Inflammatory macrophage treated with lipopolysaccharide for 4 hours (primary cell): ENCODE data around the gene DNAJB7.
A peak's percentile ranks its signal among the peaks of the same experiment; 100 is the strongest.
"Not testable (repeated sequence)": the region's sequence is repeated elsewhere in the genome, so short reads cannot be mapped to it uniquely, and the experiment has no call there.

Source experiments
- DNase-seq: peaks from one replicate; pipeline ENCODE4 v3.0.0-alpha.2; 2020

DNAJB7 gene

DNA sequence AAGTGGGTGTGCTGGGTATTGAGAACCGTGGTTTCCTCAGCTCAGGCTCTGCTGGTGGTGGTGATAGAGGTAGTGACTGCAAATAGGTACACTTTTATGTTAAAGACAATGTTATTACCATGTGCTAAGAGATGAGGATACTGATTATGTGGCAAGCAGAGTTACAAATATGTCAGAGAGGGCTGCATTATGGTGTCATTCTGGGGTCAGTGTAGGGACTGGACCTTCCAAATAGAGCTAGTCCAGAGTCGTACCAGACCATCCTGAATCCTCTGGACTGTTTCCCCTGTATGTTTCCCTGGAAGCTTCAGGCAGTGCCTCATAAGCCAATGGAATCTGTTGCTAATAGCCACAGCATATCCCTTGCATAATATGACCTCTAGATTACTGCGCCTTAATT, at the start of gene DNAJB7:
Gene DNAJB7 (minus strand): TSS at position 101 of the 400 bp plus-strand sequence. CDS start 119 bp downstream, outside the sequence.
- no peak for DNase-seq

DNA sequence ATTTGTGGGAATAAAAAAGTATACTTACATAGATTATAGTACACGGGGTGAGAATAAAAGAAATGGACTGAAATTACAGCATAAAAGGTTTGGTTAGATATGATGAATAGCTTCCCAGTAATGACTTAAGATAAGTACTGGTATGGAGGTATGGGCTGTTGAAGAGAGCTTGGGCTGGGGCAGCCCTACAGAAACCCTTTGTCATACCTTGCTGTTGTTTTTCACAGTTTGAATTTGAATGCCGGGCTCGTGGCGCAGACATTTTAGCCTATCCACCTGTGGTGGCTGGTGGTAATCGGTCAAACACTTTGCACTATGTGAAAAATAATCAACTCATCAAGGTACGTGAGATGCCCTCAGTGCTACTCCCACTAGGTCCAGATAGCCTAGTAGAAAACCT, 47.0 kb upstream of the DNAJB7 start:
- no peak for DNase-seq

DNA sequence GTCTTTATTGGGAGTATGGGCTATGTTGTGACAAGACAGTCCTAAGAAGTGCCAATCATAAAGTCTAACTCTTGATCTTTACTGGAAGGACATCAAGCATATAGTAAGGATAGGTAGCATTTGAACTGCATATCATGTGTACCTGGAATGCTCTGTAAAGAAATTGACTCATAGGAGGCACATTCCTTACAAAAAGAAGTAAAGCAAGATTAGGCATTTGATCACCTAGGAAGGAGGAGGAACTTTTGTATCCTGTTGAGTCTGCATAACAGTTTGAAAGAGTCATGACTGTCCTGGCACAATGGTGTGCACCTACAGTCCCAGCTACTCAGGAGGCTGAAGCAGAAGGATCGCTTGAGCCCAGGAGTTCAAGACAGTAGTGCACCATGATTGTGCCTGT, 42.2 kb upstream of the DNAJB7 start:
- DNase-seq: no peak

DNA sequence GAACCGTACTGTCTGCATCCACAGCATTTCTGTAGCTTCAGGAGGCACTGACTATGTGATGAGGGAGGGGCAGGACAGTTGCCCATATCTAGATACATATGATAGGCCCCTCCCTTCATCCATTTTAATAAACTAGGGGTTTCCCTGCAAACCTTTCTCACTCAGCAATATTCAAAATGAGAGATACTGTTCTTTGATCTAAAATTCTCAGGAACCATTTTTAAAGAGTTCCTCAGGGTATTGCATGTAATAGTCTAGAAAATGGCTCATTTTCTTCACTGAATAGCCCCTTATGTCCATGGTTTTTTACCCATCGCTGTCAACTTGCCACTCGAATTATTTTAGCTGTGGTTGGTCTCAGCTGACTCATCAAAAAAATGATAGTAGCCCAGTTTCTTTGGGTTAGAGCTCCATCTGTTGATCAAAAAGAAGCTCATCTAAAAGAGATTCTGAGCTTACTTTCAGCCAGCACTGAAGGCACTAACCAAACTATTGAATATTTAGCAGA, 37.0 kb upstream of the DNAJB7 start:
- DNase-seq: peak; percentile 62

DNA sequence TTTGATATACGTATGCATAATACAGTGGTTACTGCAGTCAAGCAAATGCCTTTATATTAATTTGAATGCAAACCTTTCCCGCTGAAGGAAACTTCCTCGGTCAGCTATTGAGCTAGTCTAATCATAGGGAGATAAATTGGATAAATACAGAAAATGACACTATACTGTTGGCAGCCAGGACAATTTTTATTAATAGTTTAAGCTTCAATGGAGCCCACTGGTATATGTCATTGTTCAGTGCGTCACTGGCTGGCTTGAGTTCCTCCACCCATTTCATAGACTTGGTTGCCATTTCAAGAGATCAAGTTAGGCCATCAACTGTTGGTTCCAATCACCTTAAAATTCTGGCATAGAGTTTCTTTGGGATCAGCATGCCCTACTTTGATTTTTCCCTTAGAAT, 32.5 kb upstream of the DNAJB7 start:
- DNase-seq: no peak

DNA sequence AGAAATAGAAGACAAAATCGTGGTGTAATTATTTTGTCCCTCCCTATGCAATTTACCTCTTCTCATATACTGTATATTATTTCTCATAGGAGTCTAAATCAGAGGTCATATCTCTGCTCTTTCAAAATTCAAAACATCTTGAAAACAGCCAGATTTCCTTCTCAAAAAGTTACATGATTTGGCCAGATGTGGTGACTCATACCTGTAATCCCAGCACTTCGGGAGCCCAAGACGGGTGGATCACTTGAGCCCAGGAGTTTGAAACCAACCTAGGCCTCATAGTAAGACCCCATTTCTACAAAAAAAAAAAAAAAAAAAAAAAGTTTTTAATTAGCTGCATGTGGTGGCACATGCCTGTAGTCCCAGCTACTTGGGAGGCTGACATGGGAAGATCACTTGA, 29.0 kb upstream of the DNAJB7 start:
- DNase-seq: no peak

DNA sequence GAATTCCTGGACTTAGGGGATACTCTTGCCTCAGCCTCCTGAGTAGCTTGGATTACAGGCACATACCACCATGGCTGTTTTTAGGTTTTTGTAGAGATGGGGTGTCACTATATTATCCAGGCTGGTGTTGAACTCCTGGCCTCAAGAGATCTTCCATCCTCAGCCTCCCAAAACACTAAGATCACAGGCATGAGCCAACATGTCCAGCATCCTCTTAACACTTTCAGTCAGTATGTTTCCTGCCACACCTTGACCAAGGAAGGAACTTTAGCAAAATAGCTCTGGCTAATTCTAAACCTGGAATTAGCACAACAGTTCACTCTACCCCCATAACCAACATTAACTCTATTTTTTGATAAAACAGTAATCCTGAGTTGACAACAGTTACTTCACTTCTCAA, 27.2 kb upstream of the DNAJB7 start:
- no peak for DNase-seq

DNA sequence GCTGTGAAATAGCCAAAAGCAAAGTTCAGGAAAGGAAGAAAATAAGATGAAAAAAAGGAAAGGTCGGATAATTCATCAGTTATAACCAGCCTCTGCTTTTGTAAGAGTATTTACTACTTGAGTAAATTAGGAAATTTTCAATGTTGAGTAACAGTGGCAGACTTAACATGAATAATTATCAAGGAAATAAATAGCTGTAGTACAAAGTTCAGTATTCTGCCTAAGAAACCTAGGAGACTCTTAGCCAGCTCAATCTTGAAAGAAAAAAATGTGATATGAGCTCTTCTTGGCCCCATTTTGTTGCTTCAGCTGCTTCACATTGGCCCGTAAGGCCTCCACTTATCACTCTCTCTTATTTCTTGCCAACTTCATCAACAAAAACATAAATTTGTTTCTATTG, 17.0 kb upstream of the DNAJB7 start:
- peak; percentile 59 for DNase-seq

DNA sequence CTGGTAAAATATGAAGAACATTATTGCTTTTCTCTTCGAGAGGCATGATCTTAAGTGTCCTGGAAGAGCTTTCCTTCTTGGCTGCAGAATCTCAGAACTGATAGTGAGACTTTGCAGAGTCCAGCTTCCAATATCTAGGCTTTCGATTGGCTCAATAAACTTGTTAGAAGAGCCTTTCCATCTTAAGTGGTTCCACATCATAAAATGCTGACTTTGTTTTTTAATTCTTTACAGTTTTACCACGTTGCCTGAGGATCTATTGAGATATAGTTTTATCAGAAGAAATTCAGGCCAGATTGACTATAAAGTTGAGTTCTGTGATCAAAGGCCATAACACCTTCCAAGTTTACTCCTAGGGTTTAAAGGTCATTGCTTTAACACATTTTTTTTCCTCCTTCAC, 15.6 kb upstream of the DNAJB7 start:
- no peak for DNase-seq

DNA sequence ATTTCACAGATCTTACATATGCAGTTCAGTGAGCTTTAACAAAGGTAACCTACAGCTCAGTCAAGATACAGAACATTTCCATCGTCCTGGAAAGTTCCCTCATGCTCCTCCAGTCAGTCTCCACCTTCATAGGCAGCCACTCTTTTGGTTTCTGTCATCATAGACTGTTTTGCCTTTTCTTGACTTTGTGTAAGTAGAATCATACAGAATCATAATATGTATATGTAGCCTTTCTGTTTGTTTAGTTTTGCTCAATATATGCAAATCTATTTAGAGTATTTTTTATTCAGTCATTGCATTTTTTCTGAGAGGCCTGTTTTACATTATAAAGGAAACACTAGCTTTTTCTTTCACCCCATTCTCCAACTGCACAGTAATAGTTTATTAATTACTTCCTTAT, 15.0 kb upstream of the DNAJB7 start:
- no peak for DNase-seq

DNA sequence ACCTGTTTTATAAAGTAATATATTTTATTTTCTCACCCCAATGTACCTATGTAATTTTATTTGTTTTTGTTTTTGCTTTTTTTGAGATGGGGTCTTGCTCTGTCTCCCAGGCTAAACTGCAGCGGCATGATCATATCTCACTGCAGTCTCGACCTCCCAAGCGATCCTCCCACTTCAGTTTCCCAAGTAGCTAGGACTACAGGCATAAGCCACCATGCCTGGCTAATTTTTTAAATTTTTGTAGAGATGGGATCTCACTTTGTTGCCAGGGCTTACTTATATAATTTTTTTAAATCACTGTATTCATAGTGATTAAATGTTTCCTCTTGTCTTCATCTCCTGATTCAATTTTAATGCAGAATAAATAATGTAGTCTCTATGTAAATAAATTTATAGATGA, 13.2 kb upstream of the DNAJB7 start:
- DNase-seq: no peak

DNA sequence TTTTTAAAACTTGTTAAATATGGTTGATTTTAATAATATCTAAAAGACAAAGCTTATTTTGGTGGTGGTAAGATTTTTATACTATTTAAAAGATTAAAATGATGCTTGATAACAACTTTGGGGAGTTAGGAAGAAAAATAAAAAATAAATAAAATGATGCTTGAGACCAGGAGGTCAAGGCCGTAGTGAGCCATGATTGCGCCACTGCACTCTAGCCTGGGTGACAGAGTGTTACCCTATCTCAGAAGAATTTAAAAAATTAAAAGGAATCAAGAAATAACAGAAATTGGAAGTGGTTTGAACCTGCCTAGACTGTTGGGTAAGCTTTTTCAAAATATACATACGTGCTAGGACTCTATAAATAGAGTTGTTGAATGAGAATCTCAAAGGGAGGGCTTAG, 12.1 kb upstream of the DNAJB7 start:
- no peak for DNase-seq

DNA sequence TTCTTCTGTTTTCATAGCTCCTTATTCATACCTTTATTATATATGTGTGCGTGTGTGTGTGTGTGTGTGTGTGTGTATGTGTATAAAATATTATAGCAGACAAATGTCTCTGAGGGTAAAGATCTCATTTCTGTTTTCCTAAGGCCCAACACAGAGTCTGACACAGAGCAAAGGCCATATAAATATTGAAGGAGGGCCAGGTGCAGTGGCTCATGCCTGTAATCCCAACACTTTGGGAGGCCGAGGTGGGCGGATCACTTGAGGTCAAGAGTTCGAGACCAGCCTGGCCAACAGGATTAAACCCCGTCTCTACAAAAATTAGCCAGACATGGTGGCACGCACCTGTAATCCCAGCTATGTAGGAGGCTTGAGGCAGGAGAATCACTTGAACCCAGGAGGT, 6.5 kb upstream of the DNAJB7 start:
- not testable (repeated sequence) for DNase-seq

DNA sequence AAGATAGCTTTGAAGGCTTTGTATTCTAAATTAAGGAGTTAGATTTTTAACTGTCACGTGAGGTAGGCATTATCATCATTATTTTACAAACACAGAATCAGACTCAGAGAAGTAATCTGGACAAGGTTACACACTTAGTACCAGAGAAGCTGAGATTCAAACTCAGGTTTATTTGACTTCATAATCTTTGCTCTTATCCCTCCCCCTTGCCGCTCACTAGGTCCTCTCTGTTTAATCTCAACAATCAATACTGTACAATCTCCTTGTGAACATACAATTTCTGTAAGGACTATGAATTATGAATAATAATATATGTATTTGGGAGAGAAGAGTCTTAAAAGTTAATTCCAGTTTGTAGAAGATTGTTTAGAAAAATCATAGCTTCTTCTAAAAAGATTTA, 5.2 kb upstream of the DNAJB7 start:
- DNase-seq: no peak

DNA sequence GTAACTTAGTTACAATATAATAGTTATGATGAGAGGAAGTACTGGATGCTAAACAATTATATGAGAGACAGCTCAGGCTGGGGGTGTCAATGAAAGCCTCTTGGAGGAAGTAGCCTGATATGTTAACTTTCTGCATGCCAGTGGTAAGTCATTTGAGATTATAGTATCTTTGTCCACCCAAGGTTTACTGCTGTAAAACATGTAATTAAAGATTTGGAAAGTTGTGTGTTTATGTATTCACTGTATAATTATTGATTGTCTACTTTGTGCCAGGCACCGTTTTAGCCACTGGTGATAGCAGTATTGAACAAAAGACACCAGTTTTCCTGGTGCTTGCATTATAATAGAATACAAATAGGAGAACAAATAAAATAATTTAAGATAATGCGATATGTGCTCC, 624 bp upstream of the DNAJB7 start:
- peak; percentile 11 for DNase-seq

DNA sequence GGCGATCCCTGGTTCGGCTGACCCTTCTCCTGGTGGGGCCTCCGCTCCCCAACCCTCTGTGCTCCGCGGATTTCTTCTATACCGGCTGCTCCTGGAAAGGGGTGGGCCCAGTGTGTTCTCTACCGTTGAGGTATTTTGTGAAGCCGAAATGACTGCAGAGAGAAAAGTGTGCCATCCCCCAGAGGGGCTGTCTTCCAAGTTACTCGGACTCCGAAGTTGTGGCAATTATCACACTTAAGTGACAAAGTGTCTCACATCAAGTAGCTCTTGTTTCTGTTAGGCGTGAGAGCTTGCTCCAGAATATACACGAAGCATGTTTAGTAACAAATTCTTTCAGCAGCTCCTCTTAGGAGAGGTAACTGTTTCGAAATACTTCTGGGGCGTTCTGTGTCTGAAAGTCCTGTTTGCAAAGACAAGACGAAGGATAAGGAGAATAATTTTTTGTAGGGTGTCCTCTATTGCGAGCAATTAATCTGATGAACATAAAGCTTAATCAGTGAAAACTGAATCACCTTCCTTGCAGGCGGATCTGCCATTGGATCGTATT, 4.5 kb downstream of the DNAJB7 start:
- DNase-seq: peak; percentile 12

DNA sequence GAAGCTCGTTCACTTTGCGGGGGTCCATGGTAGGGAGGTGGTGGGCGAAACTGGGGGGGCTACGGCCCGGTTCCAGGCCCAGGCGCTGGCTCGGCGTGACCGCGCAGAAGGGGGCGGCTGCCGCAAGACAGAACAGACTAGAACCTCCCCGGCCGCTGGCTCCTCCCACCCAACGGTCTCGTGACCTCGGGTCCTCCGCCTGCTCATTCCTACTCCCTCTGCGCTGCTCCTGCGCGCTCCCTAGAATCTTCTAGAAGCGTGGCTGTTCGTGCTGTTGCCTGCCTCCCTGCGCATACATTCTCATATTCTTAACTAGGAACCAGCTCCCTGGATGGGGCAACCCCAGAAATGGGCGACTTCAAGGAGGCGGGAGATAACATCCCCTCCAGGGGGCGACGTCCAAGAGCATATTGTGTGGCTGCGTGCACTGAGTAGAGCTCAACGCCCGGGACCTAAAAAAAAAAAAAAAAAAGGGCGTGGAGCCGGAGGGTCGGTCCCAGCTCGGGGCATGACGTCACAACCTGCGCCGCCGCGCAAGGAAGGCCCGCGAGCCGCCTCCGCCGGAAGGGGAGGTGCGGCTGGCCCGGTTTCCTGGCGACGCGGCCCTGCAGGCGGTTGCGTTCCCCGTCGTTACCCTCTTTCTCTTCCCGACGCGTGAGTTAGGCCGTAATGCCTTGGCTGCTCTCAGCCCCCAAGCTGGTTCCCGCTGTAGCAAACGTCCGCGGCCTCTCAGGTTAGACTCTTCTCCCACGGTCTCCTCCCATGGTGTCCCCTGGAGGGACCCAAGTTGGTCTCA, 5.2 kb downstream of the DNAJB7 start, which contains the start of the genes ST13 and XPNPEP3:
Gene ST13 (minus strand): TSS at position 127 of the 796 bp plus-strand sequence. CDS start 99 bp downstream, at position 28.
Gene XPNPEP3 (plus strand): TSS at position 636 of the 796 bp plus-strand sequence. CDS start 34 bp downstream, at position 670.
- DNase-seq: peak; percentile 98

DNA sequence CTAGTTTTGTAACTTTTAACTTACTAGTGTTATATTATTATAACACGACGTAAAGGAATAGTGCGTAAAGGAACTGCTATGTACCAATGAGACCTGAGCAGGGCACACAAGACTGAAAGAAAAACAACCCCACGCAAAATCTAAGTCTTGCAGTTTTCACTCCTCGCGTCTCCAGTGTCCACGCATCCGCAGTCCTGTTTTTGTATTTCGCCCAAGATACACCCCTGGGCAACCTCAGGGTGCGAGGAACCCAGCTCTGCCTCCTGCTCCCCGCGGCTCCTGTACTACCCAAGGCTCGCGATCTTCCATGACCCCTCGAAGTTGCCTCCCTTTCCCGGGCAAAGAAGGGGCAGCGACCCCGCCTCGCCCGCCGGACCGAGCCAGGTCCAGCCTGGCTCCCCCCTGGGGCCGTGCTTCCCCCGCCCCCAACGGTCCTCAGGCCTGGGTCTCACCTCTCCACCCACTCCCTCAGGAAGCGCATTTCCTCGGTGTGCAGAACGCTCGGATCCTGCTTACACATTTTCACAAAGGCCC, 5.9 kb downstream of the DNAJB7 start:
- peak; percentile 57 for DNase-seq

DNA sequence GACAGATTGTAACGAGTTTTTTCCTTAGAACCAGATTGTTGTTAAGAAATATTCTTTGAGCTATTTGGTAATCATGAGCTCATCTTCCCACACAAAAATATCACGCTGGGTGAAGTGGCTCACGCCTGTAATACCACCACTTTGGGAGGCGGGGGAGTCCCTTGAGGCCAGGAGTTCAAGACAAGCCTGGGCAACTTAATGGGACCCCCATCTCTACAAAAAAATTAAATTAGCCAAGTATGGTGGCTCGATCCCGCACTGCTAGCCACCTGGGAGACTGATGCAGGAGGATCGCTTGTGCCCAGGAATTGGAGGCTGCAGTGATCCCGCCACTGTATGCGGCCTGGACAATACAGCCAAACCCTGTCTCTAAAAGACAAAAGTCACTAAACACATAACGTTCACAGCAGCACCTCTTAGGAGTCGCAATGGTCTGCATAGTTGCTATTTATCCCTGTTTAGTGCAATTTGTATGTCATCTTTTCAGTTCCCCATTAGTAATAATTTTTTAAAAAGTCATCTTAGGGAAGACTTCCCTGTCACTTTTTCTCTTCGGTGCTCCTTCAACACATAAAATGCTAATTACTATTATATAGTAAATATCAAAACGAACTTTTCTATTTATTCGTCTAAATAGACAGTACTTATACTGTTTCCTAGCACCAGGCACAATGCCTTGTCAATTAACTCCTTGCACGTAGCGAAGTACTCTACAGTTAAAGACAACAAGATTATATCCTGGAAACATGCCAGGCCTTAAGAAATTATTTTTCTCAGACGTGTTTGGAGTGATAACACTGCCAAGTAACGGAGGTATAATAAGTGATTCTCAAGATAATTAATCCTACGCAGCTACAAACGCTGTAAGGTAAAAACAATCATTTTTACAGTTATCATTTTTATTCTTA, 6.6 kb downstream of the DNAJB7 start:
- DNase-seq: peak; percentile 90

DNA sequence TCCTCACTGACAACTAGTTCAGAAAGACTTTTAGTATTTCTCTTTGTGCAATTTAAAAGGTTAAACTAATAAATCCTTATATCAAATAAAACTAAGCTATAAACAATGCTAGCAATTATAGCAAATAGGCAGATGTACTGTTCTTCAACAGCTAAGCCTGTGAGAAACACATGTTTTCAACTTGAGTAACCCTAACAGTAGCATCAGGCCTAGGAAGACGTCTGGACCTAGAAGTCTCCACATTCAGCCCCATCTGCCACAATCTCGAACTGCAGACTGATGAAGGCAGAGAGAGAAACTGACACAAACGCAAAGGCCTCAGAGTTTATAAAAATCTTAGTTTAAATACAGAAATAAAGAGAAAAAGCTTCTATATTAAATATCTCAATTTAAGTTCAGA, 8.0 kb downstream of the DNAJB7 start:
- no peak for DNase-seq

DNA sequence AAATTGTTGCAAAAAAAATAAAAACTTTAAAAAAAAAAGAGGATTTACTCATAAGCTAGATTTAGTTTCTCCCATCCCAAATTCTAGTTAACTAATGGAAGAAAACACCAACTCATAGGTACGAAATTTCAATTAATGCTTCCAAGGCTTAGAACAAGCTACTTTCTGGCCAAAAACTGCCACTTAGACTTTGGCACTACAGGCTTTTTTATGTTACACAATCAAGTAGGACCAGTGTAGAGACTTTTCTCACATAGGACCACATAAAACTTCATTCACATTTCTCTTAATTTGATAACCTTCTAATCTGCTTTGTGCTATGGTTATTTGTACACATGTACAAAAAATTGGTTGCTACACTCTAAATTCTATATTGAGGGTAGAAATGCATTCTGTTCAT, 8.6 kb downstream of the DNAJB7 start:
- no peak for DNase-seq

DNA sequence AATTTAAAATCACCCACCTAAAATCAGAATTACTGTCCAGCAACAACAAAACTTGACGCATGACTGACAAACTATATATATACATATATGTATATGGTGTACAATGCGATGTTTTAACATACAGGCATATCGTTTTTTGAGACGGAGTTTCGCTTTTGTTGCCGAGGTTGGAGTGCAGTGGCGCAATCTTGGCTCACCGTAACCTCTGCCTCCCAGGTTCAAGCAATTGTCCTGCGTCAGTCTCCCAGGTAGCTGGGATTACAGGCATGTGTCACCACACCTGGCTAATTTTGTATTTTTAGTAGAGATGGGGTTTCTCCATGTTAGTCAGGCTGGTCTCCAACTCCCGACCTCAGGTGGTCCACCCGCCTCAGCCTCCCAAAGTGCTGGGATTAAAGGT, 16.1 kb downstream of the DNAJB7 start:
- not testable (repeated sequence) for DNase-seq

DNA sequence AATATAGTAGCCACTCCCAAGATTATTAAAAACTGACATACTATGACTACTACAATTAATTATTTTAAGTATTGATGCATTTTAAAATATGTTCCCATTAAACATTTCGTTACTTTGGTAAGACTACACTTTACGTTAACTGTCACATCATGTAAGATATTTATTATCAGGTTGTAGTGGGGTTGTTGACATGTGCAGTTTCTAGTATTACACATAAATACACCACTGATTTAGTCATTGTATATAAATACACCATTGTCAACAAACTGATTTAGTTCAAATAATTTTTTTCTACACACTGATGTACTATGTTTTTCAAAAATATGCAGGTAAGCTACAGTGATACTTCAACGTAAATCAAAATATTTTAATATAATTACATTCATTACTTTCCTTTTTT, 17.0 kb downstream of the DNAJB7 start:
- DNase-seq: no peak
